CD4-positive, alpha-beta T cell (primary cell): ENCODE results near the gene PHOSPHO1. TPM values are rescaled to one million over a fixed set of nuclear protein-coding genes. Genes with fewer than 3 reads are reported as not detected.
A peak's percentile ranks its signal among the peaks of the same experiment; 100 is the strongest.

Source experiments
- ATAC-seq: fragments of 200-7000 bp; cut with Tn5 transposase; one replicate; pipeline ENCODE4 v1.10.0; 2022; ENCODE audit warnings: mild to moderate bottlenecking; ENCODE audit not compliant: poor library complexity
- CTCF ChIA-PET: fragments of 350-600 bp; sonication (Branson Sonifier 250); formaldehyde crosslinking; loops from one replicate; lab custom pipeline; 2021; ENCODE audit warnings: antibody characterized with exemption, inconsistent platforms; lab: Charles Lee
- POLR2A ChIA-PET: fragments of 350-600 bp; sonication (Branson Sonifier 250); formaldehyde crosslinking; loops from one replicate; lab custom pipeline; 2021; ENCODE audit warnings: antibody characterized with exemption, inconsistent platforms; lab: Charles Lee
- DNase-seq, 14 experiments: peaks; one replicate each; pipeline ENCODE4 v3.0.0-alpha.2; 2013 to 2020; ENCODE audit warnings: mixed read lengths in 2 of 14
- H3K27ac ChIP-seq, 2 donors: one replicate each; pipeline versions ENCODE4 v1.5.1 to v1.7.0; 2013; ENCODE audit warnings: low read length in 2 of 2, low read depth in 1 of 2, mild to moderate bottlenecking in 1 of 2
- H3K27me3 ChIP-seq, 2 experiments: 1 replicate in 1 of 2; 2 replicates in 1 of 2; pipeline versions ENCODE4 v1.6.1 to v1.7.0; 2013; ENCODE audit warnings: low read length in 2 of 2, control low read depth in 1 of 2, mild to moderate bottlenecking in 1 of 2, moderate library complexity in 1 of 2; ENCODE audit not compliant: insufficient read depth in 2 of 2, control insufficient read depth in 1 of 2
- H3K36me3 ChIP-seq: one replicate; pipeline ENCODE4 v1.6.1; 2013; ENCODE audit warnings: low read length, control low read depth; ENCODE audit not compliant: insufficient read depth
- H3K4me1 ChIP-seq: one replicate; pipeline ENCODE4 v1.6.1; 2013; ENCODE audit warnings: low read length, control low read depth; ENCODE audit not compliant: insufficient read depth
- H3K4me3 ChIP-seq: one replicate; pipeline ENCODE4 v1.5.1; 2013; ENCODE audit warnings: mild to moderate bottlenecking, low read length, moderate library complexity
- H3K9me3 ChIP-seq, 2 experiments: 1 replicate in 1 of 2; 2 replicates in 1 of 2; pipeline versions ENCODE4 v1.6.1 to v1.7.0; 2013; ENCODE audit warnings: low read length in 2 of 2, mild to moderate bottlenecking in 2 of 2, control low read depth in 1 of 2, moderate library complexity in 1 of 2; ENCODE audit not compliant: control insufficient read depth in 1 of 2, insufficient read depth in 1 of 2
- H3K27ac Mint-ChIP-seq: one replicate; pipeline ENCODE4 v1.8.0; 2020; ENCODE audit warnings: mixed read lengths
- H3K27me3 Mint-ChIP-seq: one replicate; pipeline ENCODE4 v1.8.0; 2021; ENCODE audit warnings: mixed read lengths
- H3K36me3 Mint-ChIP-seq: one replicate; pipeline ENCODE4 v1.8.0; 2021; ENCODE audit warnings: low read depth, mixed read lengths
- H3K4me1 Mint-ChIP-seq: one replicate; pipeline ENCODE4 v1.8.0; 2021; ENCODE audit warnings: low read depth, mixed read lengths
- H3K4me3 Mint-ChIP-seq: one replicate; pipeline ENCODE4 v1.8.0; 2020; ENCODE audit warnings: mild to moderate bottlenecking, mixed read lengths
- H3K9me3 Mint-ChIP-seq: one replicate; pipeline ENCODE4 v1.8.0; 2020; ENCODE audit warnings: mixed read lengths
- intact Hi-C, 2 experiments: fragments of 100-400 bp; cut with DNase I in 1 of 2; cut with micrococcal nuclease in 1 of 2; formaldehyde crosslinking; loops; one replicate each; pipeline versions ENCODE4 v1.15.1 to v1.9.0; 2023 to 2025; cut with DNase I, micrococcal nuclease
- total RNA-seq, 174 experiments: library from RNA in 2 of 174; stranded (reverse) in 2 of 174; gene quantifications; one replicate each; pipeline ENCODE4 v1.2.3 and lab custom pipeline; 2021 to 2026
- TF ChIP-seq, protein P1 (sequence below): fragments of 200-600 bp; IDR thresholded peaks from one replicate; pipeline ENCODE4 v1.8.0; 2022; ENCODE audit warnings: antibody characterized with exemption, mild to moderate bottlenecking

Gene PHOSPHO1
- total RNA-seq, 2 experiments from 2014 or later = not detected

DNA sequence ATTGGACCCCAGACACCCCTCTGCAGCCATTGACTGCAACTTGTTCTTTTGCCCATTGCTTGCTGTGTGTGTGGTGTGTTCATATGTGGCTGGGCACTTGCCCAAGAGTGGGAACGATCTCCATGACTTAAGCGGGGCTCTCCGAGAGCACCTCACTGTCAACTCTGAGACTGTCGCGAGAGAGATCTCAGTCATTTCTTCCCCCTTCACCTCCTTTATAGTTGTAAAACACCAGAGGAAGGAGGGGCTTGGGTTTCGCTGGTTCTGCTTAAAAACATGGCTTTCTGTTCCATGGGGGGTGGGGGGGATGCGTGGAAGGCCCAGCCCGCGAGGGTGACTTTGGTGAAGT is 7.4 kb downstream of the PHOSPHO1 start:
- TF ChIP-seq, protein P1, sequence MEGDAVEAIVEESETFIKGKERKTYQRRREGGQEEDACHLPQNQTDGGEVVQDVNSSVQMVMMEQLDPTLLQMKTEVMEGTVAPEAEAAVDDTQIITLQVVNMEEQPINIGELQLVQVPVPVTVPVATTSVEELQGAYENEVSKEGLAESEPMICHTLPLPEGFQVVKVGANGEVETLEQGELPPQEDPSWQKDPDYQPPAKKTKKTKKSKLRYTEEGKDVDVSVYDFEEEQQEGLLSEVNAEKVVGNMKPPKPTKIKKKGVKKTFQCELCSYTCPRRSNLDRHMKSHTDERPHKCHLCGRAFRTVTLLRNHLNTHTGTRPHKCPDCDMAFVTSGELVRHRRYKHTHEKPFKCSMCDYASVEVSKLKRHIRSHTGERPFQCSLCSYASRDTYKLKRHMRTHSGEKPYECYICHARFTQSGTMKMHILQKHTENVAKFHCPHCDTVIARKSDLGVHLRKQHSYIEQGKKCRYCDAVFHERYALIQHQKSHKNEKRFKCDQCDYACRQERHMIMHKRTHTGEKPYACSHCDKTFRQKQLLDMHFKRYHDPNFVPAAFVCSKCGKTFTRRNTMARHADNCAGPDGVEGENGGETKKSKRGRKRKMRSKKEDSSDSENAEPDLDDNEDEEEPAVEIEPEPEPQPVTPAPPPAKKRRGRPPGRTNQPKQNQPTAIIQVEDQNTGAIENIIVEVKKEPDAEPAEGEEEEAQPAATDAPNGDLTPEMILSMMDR = no peak
- H3K27ac Mint-ChIP-seq = peak overlapping the region; percentile 43
- no peak for ATAC-seq
- peaks cover 45% of the 10 kb centered on the region for H3K4me1 Mint-ChIP-seq
- peaks cover 25% of the 10 kb centered on the region for H3K36me3 Mint-ChIP-seq
- H3K27ac ChIP-seq = no peak overlapping the region
- peaks cover 57% of the 10 kb centered on the region for H3K4me1 ChIP-seq
- no peak for DNase-seq
- CTCF ChIA-PET = interaction anchor here (2.1 kb wide), 1 partner anchor 43 kb away, joined by 6 read pairs; no protein-coding TSS in a partner anchor
- peaks cover 16% of the 10 kb centered on the region for H3K36me3 ChIP-seq
- H3K4me3 Mint-ChIP-seq = peak overlapping the region; percentile 74
- H3K4me3 ChIP-seq = peak overlapping the region; percentile 49
- peaks cover 0 to 4% of the 10 kb centered on the region in 2 experiments for H3K27me3 ChIP-seq
- POLR2A ChIA-PET = interaction anchor here (3.2 kb wide), 1 partner anchor 31 kb away, joined by 20 read pairs; no protein-coding TSS in a partner anchor
- H3K9me3 Mint-ChIP-seq = no peaks in the 10 kb centered on the region
- H3K9me3 ChIP-seq = no peaks in the 10 kb centered on the region
- H3K27me3 Mint-ChIP-seq = peaks cover 7% of the 10 kb centered on the region
- intact Hi-C loops = no loop called here

DNA sequence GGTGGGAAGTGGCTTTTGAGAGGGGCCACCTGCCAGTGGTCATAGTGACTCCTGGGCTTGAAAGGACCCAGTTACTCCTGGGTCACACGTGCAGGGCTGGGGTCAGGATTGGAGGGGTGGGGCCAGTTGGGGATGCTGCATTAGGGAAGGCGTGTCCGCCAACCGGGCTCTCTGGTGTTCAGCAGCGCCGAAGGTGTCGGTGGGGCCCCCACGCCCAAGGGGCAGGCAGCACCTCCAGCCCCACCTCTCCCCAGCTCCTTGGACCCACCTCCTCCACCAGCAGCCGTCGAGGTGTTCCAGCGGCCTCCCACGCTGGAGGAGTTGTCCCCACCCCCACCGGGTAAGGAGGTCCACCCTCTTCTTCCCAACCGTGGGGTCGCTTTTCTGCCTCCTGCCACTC is 10.6 kb downstream of the PHOSPHO1 start:
- POLR2A ChIA-PET = interaction anchor here (2.2 to 3.2 kb wide), 2 partner anchors 28 kb away, joined by 20 to 27 read pairs; no protein-coding TSS in a partner anchor
- Mint-ChIP-seq H3K4me3 (no peak overlapping the region), H3K27me3 (no peaks in the 10 kb centered on the region), H3K4me1 (peaks cover 56% of the 10 kb centered on the region), H3K27ac (peak overlapping the region; percentile 96), H3K36me3 (peaks cover 30% of the 10 kb centered on the region), H3K9me3 (no peaks in the 10 kb centered on the region)
- Histone ChIP-seq H3K4me3 (no peak overlapping the region), H3K27ac (no peak overlapping the region), H3K4me1 (peaks cover 78% of the 10 kb centered on the region), H3K9me3 (no peaks in the 10 kb centered on the region), H3K36me3 (peaks cover 21% of the 10 kb centered on the region), H3K27me3 (peaks cover 0 to 4% of the 10 kb centered on the region in 2 experiments)
- DNase-seq = no peak
- TF ChIP-seq, protein P1 = no peak
- intact Hi-C loops = no loop called here
- ATAC-seq = no peak
- CTCF ChIA-PET = no interaction called here

DNA sequence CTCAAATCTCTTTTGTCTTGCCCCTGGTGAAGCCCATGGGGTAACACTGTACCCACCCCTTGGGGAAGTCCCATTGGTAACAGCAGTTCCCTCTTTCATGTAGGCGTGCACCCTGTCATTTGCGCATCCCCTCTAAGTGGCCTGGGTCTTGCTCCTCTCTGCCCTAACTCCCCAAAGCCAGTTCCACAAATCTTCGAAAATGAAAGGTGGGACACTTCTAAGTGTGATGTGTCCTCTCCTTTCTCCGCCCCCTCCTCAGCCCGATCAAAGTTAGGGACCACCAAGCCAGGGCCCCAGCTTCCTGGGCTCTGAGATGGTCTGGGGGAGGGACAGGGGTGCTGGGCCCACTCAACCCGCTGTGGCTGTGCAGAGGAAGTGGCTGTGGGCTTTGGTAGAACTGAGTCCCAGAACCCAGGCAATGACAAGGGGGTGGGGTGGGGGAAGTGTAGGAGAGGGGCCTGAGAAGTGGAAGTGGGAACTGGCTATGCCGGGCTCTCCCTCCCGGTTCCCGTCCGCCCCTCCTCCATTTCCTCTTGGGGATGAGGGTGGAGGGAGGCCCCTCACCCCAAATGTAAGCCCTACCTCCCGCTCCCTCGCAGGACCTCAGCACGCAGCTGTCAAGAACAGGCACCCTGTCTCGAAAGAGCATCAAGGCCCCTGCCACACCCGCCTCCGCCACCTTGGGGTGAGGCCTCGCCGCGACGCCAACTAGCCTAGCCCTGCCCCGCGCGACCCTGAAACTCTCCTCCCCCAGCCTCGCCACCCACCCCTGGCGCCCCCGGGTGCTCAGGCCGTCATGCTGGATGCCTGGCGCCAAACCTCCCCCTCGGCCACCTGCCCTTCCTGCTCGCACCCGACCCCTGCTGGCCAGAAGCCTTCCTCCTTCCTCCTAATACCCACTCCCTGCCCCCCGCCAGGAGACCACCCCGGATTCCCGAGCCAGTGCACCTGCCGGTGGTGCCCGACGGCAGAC is 11.4 kb downstream of the PHOSPHO1 start:
- no peaks in the 10 kb centered on the region for H3K9me3 Mint-ChIP-seq
- H3K4me3 Mint-ChIP-seq = peak overlapping the region; percentile 67
- DNase-seq (peak in 6 of 14 experiments; percentile 20 to 88 (median 64)), ATAC-seq (peak; percentile 54)
- Histone ChIP-seq H3K4me1 (peaks cover 78% of the 10 kb centered on the region), H3K27ac (peak overlapping the region; percentile 63 to 64), H3K27me3 (no peaks in the 10 kb centered on the region), H3K4me3 (no peak overlapping the region), H3K36me3 (peaks cover 21% of the 10 kb centered on the region), H3K9me3 (no peaks in the 10 kb centered on the region)
- H3K36me3 Mint-ChIP-seq = peaks cover 35% of the 10 kb centered on the region
- CTCF ChIA-PET = interaction anchor here (0.7 to 3.1 kb wide), 3 partner anchors 9 to 1649 kb away, joined by 3 to 10 read pairs (median 4); no protein-coding TSS in a partner anchor
- TF ChIP-seq, protein P1 = no peak
- intact Hi-C loops = loop anchor here in 1 of 2 experiments (1.0 kb wide), 1 partner anchor 27 kb away; no protein-coding TSS in a partner anchor
- POLR2A ChIA-PET = interaction anchor here (1.0 to 2.2 kb wide), 5 partner anchors 8 to 875 kb away, joined by 3 to 27 read pairs (median 7); partner anchors contain the start of genes ABI3 and GNGT2
- H3K4me1 Mint-ChIP-seq = peaks cover 58% of the 10 kb centered on the region
- H3K27me3 Mint-ChIP-seq = no peaks in the 10 kb centered on the region
- H3K27ac Mint-ChIP-seq = peak overlapping the region; percentile 96
